ENCODE results near the gene ANKS1A.

GRCh38 chr6:35031611-35032529 is 142.8 kb downstream of the ANKS1A start:
- TF ChIP-seq POLR2A (IDR thresholded peaks at IDR 0.05) (no peak), CTCF (IDR thresholded peaks at IDR 0.05 in 8 of 11, conservative IDR thresholded peaks at IDR 0.05 in 3 of 11) (no peak), POLR2AphosphoS5 (IDR thresholded peaks at IDR 0.05) (no peak)
